Mucosa of stomach (tissue), 1 donor: ENCODE measurements around the gene EEF2KMT.
"Not testable (repeated sequence)": the region's sequence is repeated elsewhere in the genome, so short reads cannot be mapped to it uniquely, and the experiment has no call there.

Experiments
- H3K27me3 ChIP-seq: one replicate; pipeline ENCODE4 v1.7.0; 2013; ENCODE audit warnings: mild to moderate bottlenecking, low read length; ENCODE audit not compliant: control insufficient read depth, insufficient read depth
- H3K36me3 ChIP-seq: one replicate; pipeline ENCODE4 v1.7.0; 2013; ENCODE audit warnings: low read length; ENCODE audit not compliant: control insufficient read depth, insufficient read depth
- H3K4me1 ChIP-seq: one replicate; pipeline ENCODE4 v1.7.0; 2013; ENCODE audit warnings: mild to moderate bottlenecking, low read length; ENCODE audit not compliant: control insufficient read depth, insufficient read depth
- H3K4me3 ChIP-seq: one replicate; pipeline ENCODE4 v1.7.0; 2013; ENCODE audit warnings: low read length
- H3K9ac ChIP-seq: one replicate; pipeline ENCODE4 v1.7.0; 2013; ENCODE audit warnings: mild to moderate bottlenecking, low read length, moderate library complexity
- H3K9me3 ChIP-seq: one replicate; pipeline ENCODE4 v1.7.0; 2013; ENCODE audit warnings: mild to moderate bottlenecking, low read length, moderate library complexity; ENCODE audit not compliant: control insufficient read depth
- donor health status: Pancreatic carcinoma.

EEF2KMT gene

GRCh38 chr16:5073771-5074170 lies 23.8 kb downstream of the EEF2KMT start:
- H3K36me3 ChIP-seq: peaks cover 11% of the 10 kb centered on the region
- not testable (repeated sequence) for H3K9me3 ChIP-seq, H3K9ac ChIP-seq, H3K27me3 ChIP-seq, H3K4me3 ChIP-seq
- peaks cover 14% of the 10 kb centered on the region for H3K4me1 ChIP-seq

- no peaks in the 10 kb centered on the region for H3K9me3 ChIP-seq
These were observed 24.3 kb downstream of the EEF2KMT start for GRCh38 chr16:5073279-5073629.

GRCh38 chr16:5072334-5073278 lies 25.0 kb downstream of the EEF2KMT start:
- peak overlapping the region; percentile 68 for H3K9ac ChIP-seq
- no peaks in the 10 kb centered on the region for H3K9me3 ChIP-seq
- H3K36me3 ChIP-seq: peaks cover 11% of the 10 kb centered on the region
- peaks cover 14% of the 10 kb centered on the region for H3K4me1 ChIP-seq
- H3K4me3 ChIP-seq: peak overlapping the region; percentile 54
- H3K27me3 ChIP-seq: no peaks in the 10 kb centered on the region

More at GRCh38 chr16:5073279-5073629, 24.3 kb downstream of the EEF2KMT start:
- peaks cover 11% of the 10 kb centered on the region for H3K36me3 ChIP-seq
- no peaks in the 10 kb centered on the region for H3K27me3 ChIP-seq
- H3K9ac ChIP-seq: no peak overlapping the region
- no peak overlapping the region for H3K4me3 ChIP-seq
- peaks cover 14% of the 10 kb centered on the region for H3K4me1 ChIP-seq

GRCh38 chr16:5071681-5072333 lies 25.8 kb downstream of the EEF2KMT start, which contains the start of gene ALG1:
Gene ALG1 (plus strand): TSS chr16:5071843. CDS start chr16:5071850, 7 bp downstream.
- Histone ChIP-seq H3K36me3 (peaks cover 11% of the 10 kb centered on the region), H3K4me1 (peaks cover 14% of the 10 kb centered on the region), H3K9ac (peak within 1 kb of the TSS; percentile 68)

GRCh38 chr16:5071341-5071680 lies 26.3 kb downstream of the EEF2KMT start:
- H3K9ac ChIP-seq: peak overlapping the region; percentile 68

More at GRCh38 chr16:5071681-5072333, 25.8 kb downstream of the EEF2KMT start, which contains the start of gene ALG1:
- Histone ChIP-seq H3K27me3 (no peaks in the 10 kb centered on the region), H3K9me3 (no peaks in the 10 kb centered on the region), H3K4me3 (peak within 1 kb of the TSS; percentile 54)

GRCh38 chr16:5070431-5071186 lies 27.0 kb downstream of the EEF2KMT start:
- Histone ChIP-seq H3K9me3 (no peaks in the 10 kb centered on the region), H3K36me3 (peaks cover 8% of the 10 kb centered on the region), H3K4me3 (no peak overlapping the region), H3K27me3 (no peaks in the 10 kb centered on the region), H3K4me1 (peaks cover 21% of the 10 kb centered on the region), H3K9ac (no peak overlapping the region)

More at GRCh38 chr16:5071341-5071680, 26.3 kb downstream of the EEF2KMT start:
- Histone ChIP-seq H3K27me3 (no peaks in the 10 kb centered on the region), H3K4me3 (peak overlapping the region; percentile 54), H3K36me3 (peaks cover 11% of the 10 kb centered on the region), H3K4me1 (peaks cover 14% of the 10 kb centered on the region), H3K9me3 (no peaks in the 10 kb centered on the region)

GRCh38 chr16:5069854-5070253 lies 27.7 kb downstream of the EEF2KMT start:
- no peaks in the 10 kb centered on the region for H3K9me3 ChIP-seq
- no peak overlapping the region for H3K4me3 ChIP-seq
- no peak overlapping the region for H3K9ac ChIP-seq
- peaks cover 29% of the 10 kb centered on the region for H3K4me1 ChIP-seq
- peaks cover 4% of the 10 kb centered on the region for H3K36me3 ChIP-seq
- H3K27me3 ChIP-seq: no peaks in the 10 kb centered on the region

GRCh38 chr16:5069048-5069447 lies 28.5 kb downstream of the EEF2KMT start:
- peaks cover 32% of the 10 kb centered on the region for H3K4me1 ChIP-seq
- H3K9ac ChIP-seq: no peak overlapping the region
- H3K27me3 ChIP-seq: no peaks in the 10 kb centered on the region
- H3K4me3 ChIP-seq: no peak overlapping the region
- no peaks in the 10 kb centered on the region for H3K36me3 ChIP-seq
- no peaks in the 10 kb centered on the region for H3K9me3 ChIP-seq

- Histone ChIP-seq H3K9ac (no peak overlapping the region), H3K9me3 (no peaks in the 10 kb centered on the region), H3K4me3 (no peak overlapping the region), H3K27me3 (no peaks in the 10 kb centered on the region), H3K4me1 (peaks cover 23% of the 10 kb centered on the region), H3K36me3 (no peaks in the 10 kb centered on the region)
These were observed 31.1 kb downstream of the EEF2KMT start for GRCh38 chr16:5066511-5066910.

GRCh38 chr16:5065813-5066212 lies 31.8 kb downstream of the EEF2KMT start, which contains the start of gene C16orf89:
Gene C16orf89 (minus strand): TSS chr16:5065956. CDS start chr16:5065908, 48 bp downstream.
- Histone ChIP-seq H3K27me3 (no peaks in the 10 kb centered on the region), H3K4me1 (peaks cover 19% of the 10 kb centered on the region), H3K36me3 (no peaks in the 10 kb centered on the region), H3K9ac (peak within 1 kb of the TSS; percentile 57), H3K4me3 (peak within 1 kb of the TSS; percentile 2), H3K9me3 (no peaks in the 10 kb centered on the region)

GRCh38 chr16:5065326-5065725 lies 32.3 kb downstream of the EEF2KMT start:
- H3K27me3 ChIP-seq: no peaks in the 10 kb centered on the region
- peaks cover 19% of the 10 kb centered on the region for H3K4me1 ChIP-seq
- peak overlapping the region; percentile 2 for H3K4me3 ChIP-seq
- H3K36me3 ChIP-seq: no peaks in the 10 kb centered on the region
- H3K9me3 ChIP-seq: no peaks in the 10 kb centered on the region
- peak overlapping the region; percentile 57 for H3K9ac ChIP-seq
